GM18526 (cell line): Measurements from ENCODE around the gene BCL2.

Experiments used
- POLR2A ChIP-seq: IDR thresholded peaks from 3 replicates; pipeline ENCODE4 v1.6.1; 2011; ENCODE audit not compliant: insufficient read length; ENCODE audit errors: extremely low read depth

BCL2 gene

DNA sequence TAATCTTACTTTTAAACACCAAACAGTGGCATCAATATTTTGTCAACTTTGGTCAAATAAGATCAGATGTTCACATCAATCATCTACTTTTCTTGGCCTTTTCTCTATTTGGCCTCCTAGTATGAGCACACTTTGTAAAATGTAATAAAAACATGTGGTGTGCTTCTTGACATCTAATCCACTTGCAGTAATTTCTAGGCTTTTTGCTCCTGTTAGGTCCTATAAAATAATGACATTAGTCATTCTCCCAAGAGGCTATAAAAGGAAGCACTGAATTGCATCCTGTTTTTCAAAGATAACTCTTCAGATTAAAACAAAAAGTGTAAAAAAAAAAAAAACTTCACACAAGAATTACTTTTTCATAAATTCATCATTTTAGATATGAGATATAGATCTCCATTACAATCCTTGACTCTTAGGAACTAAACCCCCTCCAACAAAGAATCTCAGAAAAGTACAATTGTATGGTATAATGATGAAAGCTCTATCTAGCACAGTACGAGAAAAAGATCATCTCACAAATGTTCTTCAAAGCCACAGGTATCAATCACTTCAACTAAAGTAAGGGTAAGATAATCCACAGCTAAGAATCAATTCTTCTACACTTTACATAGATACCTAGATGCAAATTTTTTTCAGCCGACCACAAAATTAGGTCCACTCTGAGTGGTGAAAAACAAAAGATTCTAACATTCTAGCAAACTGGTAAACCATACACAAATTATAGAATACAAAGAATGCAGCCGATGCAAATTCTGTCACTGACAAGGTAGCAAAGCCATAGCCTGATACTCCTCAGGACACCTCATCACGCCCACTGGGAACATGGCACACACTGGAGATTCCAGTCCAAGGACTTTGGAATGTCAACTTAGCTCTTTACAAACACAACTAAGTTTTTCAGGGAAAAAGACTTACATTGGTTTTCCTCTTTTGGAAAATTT, 2.7 kb downstream of the BCL2 start:
- peak; percentile 59 for TF ChIP-seq POLR2A

DNA sequence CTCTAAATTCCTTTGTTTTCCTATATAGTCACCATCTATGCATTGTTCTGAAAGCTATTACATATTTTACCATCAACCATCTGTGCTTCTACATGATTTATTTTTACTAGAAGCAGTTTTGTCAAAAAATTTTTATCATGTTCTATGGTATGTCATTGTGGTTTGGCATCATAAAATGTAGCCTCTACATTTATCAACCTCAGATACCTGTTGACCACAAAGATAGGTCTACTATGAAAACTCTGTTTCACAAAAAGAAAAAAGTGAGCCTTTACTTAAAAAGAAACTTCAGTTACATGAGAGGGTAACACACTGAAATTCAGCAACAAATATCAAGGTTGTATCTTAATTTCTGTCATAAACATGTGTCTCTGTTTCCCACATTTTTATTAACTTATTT, 3.7 kb downstream of the BCL2 start:
- no peak for TF ChIP-seq POLR2A

DNA sequence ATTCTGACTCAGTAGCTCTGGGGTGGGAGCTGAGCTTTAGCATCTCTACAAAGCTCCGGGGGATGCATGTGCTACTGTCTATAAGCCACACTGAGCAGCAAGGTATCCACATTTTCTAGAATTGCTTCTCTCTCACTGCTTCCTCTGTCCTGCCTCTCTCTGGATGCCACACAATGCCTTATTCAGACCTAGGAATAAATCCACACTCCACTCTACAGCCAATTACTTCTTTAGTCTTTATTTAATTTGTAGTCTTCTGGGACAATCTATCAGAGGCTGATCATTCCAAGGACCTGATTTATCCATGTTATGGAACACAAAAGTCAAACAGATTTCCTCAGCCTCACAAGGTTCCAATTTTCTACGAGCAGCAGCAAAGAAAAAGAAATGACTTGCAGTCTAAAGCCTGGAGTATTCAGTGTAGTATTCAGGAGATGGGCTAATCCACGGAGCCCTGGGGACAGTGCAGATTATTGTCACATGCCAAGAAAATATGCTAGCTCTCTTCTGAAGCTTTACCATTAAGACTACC, 4.4 kb downstream of the BCL2 start:
- TF ChIP-seq POLR2A, result no peak

DNA sequence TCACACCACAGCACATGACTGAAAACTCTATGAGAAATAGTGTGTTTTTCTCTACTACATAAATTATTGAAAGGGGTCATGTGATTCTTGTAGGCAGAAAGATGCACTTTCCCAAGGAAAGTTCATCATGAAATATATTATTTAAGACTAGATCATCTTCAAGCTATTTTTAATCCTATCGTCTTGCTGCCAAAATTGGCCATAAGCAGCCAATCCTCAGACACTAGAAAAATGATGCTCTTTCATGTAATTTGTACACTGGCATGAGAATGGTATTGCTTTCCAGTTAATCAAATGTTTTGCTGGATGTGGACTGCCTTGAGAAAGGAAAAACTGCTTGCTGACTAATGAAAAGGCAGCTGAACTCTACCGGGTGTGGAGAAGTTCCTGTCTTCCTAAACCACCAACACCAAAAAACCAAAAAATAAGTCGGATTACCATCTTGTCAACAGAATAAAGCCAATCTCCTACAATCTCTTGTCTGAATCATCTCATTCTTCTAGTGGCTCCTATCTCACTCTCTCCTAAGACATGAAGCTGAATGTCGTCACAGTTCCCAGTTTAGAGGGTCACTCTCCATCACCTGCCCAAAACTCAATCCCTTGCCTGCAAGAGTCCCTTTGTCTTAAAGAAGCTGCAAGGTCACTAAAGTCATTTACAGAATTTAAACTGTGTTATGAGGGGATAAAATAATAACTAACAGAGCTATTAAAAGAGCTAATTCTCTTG, 5.3 kb downstream of the BCL2 start:
- no peak for TF ChIP-seq POLR2A

DNA sequence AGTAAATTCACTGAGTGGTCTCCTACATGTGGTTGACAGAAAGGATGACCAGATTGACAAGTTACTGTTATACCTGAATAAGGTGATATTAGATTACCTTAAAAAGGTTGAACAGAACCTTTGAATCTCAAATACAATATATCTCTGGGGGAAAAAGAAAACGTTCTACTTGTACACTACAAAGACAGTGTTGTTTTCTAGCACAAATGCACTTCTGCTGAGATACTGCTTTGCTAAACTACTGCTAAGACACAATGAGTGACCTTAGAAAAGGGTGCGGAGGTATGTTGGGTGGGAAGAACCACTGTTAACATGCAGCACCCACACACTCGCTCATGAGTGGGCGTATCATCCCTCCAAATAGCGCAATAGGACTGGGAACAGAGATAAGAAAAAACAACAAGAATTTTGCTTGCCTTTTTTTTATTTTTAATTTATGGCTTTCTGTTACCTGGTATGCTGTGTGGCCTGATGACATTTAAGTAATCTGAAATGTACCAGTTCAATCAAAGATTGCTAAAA, 6.1 kb downstream of the BCL2 start:
- TF ChIP-seq POLR2A, result no peak

DNA sequence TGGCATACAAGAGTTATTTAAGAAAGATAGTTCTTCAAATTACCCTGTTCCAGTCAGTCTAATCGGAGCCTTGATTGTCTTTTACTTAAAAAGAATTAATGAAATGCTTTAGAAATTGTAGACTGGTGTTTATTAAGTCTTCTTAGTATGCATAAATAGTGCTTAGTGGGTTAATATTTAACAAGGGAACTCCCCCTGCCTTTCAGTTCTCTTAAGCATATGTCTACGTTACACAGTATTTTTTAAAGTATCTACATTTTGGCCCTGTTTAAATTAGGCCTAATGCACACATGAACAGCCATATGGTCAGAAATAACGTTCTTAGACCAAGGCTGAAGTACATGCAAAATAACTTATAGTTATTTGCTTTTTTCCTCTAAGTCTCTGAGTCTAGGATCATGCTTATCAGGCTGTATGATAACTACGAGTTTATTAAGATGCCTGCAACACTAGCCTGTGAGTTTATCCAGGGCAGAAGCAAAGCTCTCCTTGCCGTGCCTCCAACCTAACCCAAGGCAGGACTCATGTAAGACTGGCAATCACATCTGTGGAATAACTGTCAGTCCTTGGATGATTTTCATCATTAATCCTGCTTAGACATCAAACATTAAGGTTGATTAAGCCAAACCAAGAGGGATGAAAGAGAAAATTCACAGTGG, 6.7 kb downstream of the BCL2 start:
- TF ChIP-seq POLR2A, result no peak

DNA sequence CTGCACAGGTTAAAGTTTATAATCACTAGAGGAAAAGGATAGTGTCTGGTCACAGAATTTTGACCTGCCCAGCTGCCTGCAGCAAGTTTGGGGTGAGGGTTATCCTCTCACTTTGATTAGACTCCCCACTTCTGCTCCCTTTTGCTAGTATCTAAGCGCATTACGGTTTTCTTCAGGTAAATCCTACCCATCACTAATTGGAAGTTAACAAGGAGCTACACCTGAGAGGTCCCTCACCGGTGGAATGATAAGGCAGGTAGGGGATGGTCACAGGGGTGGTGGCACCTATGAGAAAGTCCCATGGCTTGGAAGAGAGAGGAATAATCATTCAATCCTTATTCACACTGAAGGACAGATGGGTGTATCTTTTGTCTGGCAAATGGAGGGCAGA, 7.6 kb downstream of the BCL2 start:
- TF ChIP-seq POLR2A, result no peak

DNA sequence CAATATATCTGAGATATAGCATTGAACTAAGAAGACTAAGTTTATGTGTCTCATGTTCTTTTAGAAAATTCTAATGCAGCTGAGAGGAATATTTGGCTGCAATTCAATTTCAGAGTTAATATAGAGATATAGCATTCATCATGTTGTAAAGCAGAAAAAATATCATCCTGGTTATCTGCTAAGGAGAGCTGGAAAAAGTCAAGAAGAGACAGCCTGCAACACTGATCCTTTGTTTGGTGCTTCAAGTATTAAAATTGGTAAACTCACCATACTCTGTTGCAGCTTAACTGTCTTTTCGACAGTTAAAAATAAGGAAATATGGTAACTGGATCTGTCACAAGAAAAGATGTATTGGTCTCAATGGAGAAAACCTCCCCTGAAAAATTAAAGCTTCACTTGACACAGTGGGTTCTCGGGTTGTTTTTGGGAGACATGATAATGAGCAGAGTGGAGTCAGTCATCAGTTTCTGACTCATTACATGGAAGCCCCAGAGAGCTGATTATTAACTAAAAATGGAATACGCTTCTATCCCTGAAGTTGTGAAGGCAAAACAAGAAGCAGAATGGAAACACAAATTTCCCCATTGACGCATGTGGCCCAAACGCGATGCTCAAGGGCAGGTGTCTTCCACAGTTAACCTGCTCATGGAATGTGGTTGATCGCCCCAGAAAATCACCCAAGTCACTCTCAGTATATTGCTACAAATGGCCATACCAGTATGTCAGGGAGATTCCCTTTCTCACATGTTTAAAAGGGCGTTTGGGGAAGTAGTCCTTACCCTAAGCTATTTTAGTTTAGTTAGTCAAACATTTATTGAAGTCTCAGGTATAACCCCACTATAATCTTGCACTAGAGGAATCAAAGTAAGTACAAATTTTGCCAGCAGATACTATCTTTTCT, 8.2 kb downstream of the BCL2 start:
- TF ChIP-seq POLR2A, result peak; percentile 18

DNA sequence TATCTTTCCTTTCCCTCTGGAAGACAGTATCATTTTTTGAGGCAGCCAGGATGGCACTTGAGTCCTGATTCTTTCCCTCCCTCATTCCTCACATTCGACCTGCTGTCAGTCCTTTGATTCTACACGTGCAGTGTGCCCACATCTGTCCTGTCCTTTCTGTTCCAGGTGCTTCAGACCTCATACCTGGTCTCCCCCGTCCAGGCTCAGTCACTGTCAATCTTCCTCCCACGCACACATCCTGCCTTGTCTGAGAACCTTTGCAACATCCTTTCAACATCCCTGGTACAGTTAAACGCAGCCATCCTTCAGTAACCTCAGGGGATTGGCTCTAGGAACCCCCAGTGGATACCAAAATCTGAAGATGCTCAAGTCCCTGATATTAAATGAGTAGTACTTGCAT, 10.1 kb downstream of the BCL2 start:
- TF ChIP-seq POLR2A, result no peak

DNA sequence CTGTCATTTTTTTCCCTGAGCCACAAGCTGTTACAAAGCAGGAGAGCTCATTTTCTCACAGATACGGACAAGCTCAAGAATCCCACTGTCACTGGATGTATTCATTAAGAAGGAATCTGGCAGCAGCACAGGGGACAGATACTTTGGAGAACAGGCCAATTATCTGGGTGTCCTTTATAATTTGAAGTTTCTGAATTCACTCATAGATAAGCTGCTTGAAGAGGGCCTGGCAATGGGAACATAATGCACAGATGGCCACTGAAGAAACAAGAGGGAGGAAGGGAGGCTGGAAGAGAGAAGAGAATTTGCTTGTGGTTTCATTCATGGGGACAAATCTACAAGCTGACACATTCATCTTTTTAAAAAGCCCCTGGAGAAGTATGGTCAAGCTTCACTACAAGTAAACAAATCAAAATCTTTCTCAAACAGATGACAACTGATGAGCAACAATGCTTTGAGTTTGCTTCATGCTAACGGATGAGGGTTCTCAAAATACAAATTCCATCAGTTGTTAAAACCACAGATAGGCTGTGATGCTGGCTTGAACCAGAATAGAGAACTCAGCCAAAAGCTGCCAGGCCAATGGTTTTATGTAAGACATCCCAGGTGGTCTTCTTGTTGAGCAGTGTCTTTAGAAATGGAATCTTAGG, 11.9 kb downstream of the BCL2 start:
- TF ChIP-seq POLR2A, result no peak

DNA sequence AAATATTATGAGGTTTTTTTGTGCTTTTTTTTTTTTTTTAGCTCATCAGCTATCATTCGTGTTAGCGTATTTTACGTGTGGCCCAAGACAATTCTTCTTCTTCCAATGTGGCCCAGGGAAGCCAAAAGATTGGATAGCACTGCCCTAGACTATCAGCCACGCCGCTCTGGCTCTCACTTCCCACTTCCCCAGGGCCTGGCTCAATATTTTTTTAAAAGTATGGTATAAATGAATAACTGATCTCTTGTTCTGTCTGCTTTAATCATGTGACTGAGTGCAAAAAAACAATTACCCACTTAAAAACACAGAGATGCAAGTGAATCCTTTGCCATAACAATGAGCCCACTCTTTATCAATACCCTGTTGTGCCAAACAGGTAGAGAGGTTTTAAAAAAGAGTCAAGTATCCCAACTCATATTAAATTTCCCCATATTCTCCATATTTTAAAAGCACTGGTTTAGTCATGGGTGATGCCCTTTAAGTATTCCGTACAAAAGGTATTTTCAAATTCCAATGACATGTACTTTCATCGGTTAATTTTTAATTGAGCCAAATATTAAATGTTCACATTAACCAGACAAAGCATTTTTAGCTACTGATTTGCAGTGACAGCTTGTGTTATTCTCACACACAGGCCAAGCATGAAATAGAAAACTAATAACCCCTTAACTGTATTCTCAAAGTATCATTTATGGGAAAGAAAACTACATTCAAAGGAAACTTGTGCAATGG, 12.6 kb downstream of the BCL2 start:
- no peak for TF ChIP-seq POLR2A

DNA sequence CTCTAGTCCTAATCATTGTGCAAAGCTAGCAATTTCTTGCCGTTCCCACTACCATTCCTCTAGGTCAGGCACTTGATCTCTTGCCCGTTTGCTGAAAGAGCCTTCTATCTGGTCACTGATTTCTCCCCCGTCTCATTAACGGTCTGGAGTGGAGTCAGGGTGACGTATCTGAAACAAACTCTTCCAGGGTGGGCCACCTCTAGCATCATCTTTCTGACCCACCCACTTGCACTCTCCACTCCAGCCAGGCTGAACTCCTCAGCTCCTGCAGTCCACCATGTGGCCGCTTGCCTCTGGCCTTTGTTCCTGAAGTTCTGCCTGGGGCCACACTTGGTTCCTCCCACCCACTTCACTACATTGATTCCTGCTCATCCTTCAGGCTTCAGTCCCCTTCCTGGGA, 13.3 kb downstream of the BCL2 start:
- no peak for TF ChIP-seq POLR2A

DNA sequence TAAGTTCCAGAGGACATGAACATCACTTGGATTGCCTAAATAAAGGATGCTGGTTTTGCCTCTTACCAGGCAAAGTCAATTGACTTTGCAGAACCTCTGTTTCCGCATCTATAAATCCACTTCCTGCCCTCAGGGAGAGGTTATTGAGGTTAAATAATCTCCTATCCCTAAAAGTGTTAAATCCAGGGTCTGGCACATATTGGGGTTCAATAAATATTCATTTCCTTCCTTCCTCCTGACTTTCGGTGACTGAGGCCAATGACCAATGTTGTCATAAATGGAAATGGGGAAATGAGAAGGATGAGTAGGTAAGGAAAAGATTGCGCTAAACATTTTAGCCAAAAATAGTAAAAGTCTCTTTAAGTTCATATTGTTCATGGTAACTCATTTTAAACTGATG, 16.0 kb downstream of the BCL2 start:
- no peak for TF ChIP-seq POLR2A
